Measurements from ENCODE around the gene MAP9.
"Not testable (repeated sequence)": the region's sequence is repeated elsewhere in the genome, so short reads cannot be mapped to it uniquely, and the experiment has no call there.

MAP9 gene

DNA sequence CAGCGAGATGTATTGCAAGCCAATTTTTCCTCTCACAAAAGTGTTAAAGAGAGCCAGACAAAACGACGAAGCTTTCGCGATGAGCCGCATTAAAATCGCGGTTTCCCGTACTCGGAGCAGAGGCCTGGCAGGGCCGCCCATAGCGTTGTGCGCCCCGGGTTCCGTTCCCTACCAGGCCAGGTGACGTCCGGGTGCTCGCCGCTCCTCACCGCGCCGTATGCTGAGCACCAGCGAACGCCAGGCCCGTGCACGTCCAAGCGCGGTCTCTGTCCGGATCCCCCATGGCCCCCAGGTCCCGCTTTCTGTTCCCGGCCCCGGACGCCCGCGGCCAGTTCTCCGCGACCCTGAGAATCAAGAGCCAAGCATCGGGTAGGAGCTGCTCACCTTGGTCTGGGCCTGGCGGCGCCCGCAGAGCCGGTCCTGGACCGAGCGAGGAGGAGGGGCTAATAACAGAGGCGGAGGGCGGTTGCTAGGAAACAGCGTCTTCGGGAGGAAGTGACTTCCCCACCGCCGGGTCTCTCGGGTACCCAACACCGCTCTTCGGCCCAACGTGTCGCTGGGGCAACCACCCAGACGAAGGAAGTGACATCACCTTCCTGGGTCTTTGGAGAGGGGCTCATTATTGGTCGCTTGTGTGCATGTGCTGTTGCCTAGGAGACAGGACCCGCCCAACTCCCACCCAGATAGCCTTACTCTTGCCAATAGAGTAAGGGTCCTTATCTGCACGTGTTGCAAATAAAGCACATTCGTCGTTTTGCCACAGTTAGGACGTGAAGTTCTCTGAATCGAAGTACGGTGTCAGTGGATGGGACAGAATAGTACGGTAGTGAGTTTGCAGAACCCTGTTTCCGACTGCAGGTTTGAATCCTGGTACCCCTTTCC is at the start of gene MAP9:
Gene MAP9 (minus strand): TSS at position 579 of the 882 bp plus-strand sequence. CDS start 1,115 bp downstream, outside the sequence.
- peak; percentile 76 to 83 for DNase-seq (ENCODE audit: low read depth in 2 of 2)

DNA sequence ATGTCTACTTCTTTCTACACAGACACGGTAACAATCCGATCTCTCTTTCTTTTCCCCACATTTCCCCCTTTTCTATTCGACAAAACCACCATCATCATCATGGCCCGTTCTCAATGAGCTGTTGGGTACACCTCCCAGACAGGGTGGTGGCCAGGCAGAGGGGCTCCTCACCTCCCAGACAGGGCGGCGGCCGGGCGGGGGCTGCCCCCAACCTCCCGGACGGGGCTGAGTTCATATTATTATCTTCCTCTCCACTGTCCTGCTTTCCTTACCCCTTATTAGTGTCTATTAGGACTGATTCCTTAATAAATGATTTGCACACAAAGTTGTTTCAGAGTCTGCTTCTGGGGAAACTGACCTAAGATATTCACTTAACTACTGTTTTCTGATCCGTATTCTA is 48.0 kb upstream of the MAP9 start:
- DNase-seq (ENCODE audit: low read depth in 2 of 2): not testable (repeated sequence)

DNA sequence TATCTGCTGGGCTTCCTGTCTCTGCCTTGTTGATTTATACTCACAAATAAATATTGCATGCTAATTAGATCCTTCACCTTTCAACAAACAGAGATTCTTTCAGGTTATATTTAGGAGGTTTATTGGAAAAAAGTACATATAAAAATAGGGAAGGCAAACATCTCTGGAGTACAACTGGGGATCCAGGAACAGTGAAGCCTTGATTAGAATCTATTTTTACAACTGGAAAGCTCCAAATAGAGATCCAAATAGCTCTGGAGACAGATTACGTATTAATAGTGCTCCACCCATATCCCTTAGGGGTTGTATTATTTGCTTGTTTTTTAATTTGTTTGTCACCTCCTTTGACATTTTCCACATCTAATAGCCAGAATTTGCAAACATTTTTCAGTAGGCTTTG is 46.9 kb upstream of the MAP9 start:
- DNase-seq (ENCODE audit: low read depth in 2 of 2): no peak

DNA sequence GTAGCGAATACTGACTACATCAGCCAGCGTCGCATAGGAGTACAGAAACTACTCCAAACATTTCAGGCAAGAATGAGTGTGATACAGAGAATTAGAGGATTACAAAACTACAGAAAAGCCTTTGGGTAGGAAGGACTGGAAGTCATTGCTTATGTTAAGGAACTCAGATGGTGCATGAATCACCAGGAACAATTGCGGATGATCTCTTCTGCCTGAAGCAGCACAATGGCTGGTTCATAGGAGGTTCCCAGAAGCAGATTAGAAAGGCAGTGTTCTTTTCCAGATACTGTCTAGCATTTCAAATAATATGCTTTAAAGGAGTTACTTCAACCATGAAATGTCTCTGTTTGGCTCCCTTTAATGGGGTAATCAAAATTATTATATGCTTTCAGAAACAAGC is 42.5 kb upstream of the MAP9 start:
- no peak for DNase-seq (ENCODE audit: low read depth in 2 of 2)

DNA sequence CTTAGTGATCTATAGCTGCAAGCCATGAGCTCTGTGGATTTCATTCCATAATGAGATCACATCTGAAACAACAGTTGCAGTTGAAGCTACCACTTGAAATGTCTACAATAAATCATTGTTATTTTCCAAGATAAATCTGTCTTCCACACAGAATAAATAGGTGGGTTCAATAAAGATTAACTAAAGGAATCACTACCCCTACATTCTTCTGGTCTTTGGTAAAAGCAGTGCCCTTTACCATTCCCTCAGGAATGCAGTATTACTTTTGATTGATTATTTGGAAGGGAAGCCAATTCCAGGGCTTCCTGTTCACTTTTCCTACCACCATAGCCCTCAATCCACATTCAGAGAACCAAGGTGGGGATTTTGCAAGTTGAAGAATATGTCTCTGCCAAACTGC is 38.9 kb upstream of the MAP9 start:
- no peak for DNase-seq (ENCODE audit: low read depth in 2 of 2)

DNA sequence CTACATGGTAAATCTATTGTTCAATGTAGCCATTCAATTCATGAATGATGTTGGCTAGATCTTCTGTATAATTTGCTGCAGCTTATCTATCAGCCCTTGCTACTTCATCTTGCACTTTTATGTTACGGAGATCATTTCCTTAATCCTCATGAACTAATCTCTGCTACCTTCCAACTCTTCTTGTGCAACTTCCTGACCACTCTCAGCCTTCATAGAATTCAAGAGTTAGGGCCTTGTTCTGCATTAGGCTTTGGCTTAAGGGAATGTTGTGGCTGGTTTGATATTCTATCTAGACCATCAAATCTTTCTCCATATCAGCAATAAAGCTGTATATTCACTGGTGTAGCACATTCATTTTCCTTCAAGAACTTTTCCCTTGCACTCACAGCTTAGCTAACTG is 36.7 kb upstream of the MAP9 start:
- no peak for DNase-seq (ENCODE audit: low read depth in 2 of 2)

DNA sequence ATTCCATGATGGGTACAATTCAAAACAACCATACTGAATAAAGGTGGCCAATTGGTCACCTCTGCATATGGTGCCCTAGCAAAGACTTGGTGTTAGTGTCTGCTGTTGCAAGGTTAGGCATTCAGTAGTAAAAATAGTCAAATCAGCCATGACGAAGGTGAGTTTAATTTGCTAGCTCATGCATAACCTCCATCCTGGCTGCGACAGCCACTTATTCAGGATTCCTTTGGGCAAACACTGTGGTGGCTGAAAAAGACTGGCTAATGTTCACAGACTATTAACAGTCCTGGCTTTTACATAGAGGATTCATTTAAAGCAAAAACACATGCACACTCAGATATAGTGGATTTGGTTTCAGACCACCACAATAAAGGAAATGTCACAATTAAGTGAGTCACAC is 34.8 kb upstream of the MAP9 start:
- no peak for DNase-seq (ENCODE audit: low read depth in 2 of 2)

DNA sequence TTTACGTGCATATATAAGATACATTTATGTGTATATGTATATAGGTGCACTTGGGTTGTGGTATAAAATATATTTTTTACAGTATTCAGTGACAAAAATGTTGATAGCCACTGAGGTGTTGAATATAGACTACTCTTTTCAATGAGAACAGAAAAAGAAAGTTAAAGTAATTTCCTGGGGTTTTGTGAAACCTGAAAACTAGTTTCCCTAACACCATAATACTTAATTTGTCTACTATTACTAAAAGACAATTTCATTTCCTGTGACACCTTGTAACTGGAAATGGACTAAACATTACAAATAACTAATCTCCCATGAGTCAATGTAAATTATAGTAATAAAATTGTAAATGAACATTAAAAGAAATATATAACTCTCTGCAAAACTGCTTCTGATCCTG is 32.0 kb upstream of the MAP9 start:
- no peak for DNase-seq (ENCODE audit: low read depth in 2 of 2)

DNA sequence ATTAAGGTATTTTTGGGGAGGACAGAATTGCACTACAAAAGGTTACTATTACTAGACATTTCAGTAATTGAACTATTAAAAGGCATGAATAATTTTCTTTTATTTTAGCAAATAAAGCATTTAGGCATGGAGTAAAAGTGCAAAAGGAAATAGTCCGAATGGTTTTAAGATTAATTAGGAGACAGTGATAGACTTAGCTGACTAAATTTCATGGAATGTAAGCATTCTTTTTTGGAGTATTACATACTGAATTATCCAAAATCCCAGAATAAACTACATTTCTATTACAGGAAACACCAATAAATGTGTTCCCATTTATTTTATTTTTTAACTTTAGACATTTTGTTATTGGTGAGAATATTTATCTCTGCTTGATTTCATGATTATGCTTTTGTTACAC is 30.7 kb upstream of the MAP9 start:
- DNase-seq (ENCODE audit: low read depth in 2 of 2): no peak

DNA sequence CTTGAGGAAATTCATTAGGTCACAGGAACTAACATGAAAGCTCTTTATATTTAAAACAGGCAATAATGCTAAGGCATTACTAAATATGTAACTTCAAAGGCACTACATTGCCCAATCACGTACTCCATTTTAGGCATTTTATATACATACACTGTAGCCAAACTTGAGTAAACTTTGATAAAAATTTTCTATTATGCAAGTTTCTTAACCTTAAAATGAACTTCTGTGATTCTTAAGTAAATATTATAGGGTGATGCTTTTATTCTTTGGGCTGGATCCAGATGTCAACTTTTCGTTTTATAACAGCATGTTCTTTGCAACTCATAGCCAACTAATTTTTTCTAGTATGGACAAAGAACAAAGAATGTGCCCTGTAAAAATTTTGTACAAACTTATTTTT is 28.3 kb upstream of the MAP9 start:
- no peak for DNase-seq (ENCODE audit: low read depth in 2 of 2)

DNA sequence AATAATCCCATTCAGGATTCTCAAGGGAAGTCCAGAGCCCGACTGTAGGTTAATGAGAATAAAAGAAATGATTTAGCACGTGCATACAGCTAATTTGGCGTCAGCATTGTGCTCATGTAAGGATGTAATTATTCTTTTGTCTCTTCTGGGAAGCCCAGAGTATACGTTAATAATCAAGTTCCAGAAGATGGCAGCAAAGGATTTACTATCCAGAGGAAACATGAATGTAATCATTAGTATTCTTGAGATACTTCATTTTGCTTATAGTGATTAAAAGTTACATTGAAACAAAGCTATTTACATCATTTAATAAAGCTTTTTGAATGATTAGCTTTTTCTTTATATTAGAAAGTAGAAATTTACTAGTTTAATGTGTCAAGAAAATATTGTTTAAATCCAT is 27.1 kb upstream of the MAP9 start:
- DNase-seq (ENCODE audit: low read depth in 2 of 2): no peak

DNA sequence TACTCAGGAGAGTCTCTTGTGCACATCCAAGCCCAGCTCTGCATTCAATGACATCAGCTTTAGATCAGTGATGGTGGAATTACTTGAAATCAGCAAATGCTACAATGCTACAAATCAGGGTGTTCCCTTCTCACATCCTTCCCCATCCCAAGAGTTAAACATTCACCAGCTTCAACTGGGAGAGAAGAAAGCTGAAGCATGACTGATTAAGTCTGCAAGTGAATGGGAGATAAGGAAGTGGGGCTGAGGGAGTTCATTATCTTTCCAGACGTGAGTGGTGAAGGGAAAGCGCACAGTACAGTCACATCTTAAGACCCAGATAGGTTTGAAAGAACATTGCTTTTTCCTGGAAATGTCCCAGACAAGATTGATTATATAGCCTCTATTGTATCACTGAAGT is 26.2 kb upstream of the MAP9 start:
- no peak for DNase-seq (ENCODE audit: low read depth in 2 of 2)

DNA sequence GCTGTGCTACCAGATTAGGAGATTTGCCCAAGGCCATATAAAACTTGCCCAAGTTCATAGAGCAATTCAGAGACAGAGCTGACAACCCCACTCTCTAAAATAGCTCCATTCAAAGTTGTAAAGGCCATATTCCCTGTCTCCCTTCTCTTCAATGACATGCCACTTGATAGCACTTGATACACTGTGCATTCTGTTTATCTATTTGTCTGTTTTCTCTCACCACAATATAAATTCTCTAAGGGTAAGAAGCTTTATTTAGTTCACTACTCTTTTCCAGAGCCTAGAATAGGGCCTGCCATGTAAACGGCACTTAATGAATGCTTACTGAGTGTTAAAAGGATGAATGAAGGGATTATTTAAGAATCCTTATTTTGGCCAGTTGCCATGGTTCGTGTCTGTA is 24.1 kb upstream of the MAP9 start:
- no peak for DNase-seq (ENCODE audit: low read depth in 2 of 2)

DNA sequence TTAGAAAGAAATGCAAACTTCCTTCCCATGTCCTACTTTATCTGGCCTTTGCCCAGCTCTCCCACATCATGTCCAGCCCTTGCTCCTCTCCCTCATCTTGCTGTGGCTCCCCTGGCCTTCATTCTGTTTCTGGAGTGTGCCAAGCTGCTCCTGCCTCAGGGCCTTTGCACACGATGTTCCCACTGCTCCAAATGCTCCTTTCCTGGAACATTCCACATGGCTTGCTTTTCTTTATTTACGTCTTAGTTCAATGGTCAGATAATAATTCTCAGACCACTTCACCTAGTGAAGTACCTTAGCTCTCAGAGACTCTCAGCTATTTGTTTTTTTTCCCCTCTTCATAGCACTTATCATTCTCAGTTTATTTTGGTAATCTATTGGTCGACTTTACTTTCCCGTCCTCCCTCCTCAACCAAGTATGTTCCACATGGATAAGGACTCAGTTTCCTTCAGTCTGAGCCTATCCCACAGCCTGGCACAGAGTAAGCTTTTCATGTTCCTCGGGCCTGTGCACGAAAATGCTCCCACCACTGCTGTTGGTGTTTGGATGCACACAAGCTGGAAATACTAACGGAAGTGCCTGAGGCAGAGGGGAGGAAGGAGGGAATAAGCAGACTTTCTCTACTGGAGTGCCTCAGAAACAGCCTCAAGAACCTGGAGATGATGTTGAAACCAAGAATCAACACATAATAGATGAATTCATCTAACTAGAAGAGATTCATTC is 23.4 kb upstream of the MAP9 start:
- DNase-seq (ENCODE audit: low read depth in 2 of 2): no peak

DNA sequence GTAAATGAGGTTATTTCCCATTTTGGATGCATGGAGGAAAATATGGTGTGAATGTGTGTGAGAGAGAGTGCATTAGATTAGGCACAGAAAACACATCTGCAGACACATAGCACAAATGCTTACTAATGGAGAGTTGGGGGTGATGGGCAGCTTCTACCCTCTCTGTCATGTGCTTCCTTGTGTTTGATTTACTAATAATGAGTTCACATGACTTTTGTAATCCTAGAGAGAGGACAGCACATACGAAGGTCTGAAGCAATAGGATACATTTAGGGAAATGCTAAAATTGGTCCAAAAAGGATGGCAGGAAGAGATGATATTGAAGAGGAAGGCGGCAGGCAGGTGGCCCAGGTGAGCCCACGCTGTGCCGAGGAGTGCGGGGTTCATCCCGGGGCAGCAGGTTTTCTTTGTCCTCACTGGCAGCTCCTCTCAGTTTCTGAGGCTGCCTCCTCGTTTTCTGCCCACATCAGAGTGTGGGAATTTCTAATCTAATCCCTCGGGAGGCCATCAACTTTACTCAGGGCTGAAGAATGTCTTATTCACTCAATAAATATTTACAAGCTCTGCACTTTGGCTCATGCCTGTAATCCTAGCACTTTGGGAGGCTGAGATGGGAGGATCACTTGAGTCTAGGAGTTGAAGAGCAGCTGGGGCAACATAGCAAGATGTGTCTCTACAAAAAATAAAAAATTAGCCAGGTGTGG is 15.9 kb upstream of the MAP9 start:
- no peak for DNase-seq (ENCODE audit: low read depth in 2 of 2)

DNA sequence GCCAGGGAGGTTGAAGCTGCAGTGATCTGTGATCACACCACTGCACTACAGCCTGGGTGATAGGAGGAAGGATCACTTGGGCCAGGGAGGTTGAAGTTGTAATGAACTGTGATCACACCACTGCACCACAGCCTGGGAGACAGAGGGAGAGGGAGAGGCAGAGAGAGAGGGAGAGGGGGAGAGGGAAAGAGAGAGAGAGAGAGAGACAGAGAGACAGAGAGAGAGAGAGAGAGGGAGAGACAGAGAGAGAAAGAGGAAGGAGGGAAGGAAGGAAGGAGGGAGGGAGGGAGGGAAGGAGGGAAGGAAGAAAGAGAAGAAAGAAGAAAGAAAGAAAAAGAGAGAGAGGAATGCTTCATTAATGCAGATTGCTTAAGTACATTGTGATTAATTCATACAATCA is 15.2 kb upstream of the MAP9 start:
- DNase-seq (ENCODE audit: low read depth in 2 of 2): no peak

DNA sequence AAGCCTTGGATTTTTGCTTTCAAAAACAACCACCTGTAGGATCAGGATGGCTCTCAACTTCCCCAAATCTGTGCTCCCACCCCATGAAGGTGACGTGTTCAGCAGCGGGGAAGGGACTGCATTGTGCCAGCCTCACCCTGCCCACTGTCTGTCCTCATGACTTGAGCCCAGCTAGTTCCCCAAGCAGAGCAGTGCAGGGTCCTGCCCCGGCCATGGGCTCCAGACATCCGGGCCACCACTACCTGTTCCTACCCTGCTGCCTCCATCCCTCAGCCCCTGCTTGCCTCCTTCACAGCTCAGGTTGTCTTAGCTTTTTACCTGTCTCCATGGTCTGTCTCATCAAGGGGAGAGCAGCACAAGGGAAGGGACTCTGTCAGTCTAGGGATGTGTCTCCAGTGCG is 11.4 kb upstream of the MAP9 start:
- no peak for DNase-seq (ENCODE audit: low read depth in 2 of 2)

DNA sequence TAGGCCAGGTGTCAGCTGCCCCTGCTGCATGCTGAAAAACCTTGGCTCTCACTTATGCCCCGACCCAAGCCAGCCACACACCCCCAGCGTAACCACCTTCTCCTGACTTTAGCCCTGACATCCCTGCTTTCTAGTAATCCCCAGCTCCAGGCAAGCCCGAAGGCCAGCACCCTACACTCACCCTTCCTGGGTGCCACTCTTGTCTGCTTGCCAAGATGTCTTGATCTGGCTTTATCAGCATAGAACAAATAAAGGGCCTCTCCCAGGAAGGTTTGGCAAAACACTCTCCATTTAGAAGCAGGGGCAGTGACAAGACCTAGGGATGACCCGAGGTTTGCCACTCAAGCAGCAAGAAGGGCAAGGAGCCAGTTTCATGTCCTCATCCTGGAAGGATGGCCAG is 6.8 kb upstream of the MAP9 start:
- no peak for DNase-seq (ENCODE audit: low read depth in 2 of 2)

DNA sequence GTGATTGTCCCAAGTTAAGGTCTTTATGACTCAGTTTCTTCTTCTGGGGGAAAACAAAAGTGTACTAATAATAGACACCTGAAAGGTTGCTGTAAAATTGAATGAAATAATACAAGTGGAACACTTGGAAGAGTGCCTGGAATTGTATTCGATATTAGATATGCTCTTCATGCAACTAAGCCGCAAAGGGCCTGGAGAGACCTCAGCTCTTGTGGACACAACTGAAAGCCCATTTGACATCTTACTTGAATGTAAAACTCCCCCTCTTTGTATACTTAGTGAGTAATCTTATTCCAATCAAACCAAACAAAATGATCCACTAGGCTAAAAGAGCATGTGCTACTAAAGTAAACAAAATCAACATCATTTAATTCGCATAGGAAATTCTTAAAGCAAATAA is 511 bp upstream of the MAP9 start:
- DNase-seq (ENCODE audit: low read depth in 2 of 2): no peak

DNA sequence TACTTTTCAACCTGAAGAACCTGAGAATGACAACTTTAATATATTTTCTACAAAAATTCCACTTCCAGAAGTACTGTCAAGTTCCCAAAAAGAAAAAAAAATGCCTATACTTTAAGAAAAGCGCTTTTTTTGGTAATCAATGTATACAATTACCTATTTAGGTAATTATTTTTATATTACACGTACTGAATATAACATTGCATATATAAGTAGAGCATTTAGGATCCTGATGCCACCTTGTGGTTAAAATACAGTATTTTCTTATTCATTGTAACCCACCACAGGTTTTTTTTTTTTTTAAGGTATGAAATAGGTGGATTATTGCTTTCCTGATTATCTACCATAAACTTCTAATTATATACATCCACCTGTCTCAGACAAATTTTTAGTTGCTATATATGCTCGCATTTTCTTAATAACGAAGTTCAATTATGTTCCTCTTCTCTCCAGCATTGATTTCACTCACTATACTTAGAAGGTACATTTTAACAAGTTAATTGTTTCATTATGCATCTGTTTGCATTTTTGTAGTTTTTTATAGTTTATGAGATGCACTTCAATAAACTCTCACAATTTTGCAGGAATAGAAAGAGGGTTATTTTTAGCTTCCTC is 5.2 kb downstream of the MAP9 start:
- DNase-seq (ENCODE audit: low read depth in 2 of 2): no peak

DNA sequence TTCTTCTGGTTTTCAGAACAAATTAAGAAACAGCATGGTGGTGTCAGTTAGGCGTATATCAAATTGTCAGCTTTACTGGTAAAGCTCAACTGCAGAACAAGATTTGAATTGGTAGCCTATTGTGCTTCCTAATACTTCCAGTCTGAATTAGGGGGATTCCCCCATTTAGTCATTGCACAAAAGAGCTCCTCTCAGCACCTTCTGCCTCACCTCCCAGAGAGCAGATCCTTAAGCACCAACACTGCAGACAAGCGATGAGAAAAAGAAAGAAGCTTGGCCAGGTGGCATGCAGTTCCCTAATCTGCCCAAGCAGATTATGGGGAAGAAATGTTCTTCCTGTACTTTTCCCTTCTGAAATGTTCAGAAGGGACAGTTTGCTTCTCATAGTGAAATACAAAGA is 9.2 kb downstream of the MAP9 start:
- DNase-seq (ENCODE audit: low read depth in 2 of 2): no peak

DNA sequence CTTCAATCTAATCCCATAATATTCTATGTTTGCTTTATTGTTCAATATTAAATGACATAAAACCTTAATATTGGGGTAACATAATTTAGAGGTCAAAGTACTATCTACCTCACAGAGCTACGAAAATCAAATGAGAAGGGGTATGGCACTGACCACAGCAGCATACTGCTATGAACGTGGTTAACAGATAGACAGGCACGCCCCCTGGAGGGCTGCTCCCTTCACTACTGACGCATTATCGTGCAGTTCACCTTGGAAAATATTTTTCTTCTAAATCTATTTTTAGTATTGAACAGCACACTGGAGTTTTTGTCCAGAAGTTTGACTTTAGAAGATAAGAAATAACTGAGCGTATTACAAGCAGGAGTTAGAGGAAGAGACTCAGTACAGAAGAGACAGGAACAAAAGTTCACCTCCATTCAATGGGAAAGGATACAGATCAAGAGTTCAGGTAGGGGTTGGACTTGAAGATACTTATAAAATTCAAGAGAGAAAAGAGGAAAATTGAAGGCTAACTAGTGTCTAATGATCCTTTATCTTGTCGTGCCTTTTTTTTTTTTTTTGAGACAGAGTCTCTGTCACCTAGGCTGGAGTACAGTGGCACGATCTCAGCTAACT is 22.7 kb downstream of the MAP9 start:
- DNase-seq (ENCODE audit: low read depth in 2 of 2): no peak

Data from stimulated activated CD8-positive, alpha-beta memory T cell treated with anti-CD3 and anti-CD28 coated beads, Interleukin-15, amount 100 ng/mL, for 4 hours (primary cell).